Measurements from ENCODE around the gene SRSF3.
"Not testable (repeated sequence)": the region's sequence is repeated elsewhere in the genome, so short reads cannot be mapped to it uniquely, and the experiment has no call there.

SRSF3 gene

GRCh38 chr6:36594029-36594815 lies at the start of gene SRSF3:
Gene SRSF3 (plus strand): TSS chr6:36594362. CDS start chr6:36596763, 2,401 bp downstream.
- DNase-seq, result peak; percentile 96

- DNase-seq, result no peak
Measured at GRCh38 chr6:36545767-36546307, 48.3 kb upstream of the SRSF3 start.

- DNase-seq, result no peak
Measured at GRCh38 chr6:36546308-36546919, 47.7 kb upstream of the SRSF3 start.

GRCh38 chr6:36546920-36547645 lies 47.1 kb upstream of the SRSF3 start, which contains the start of gene STK38:
Gene STK38 (minus strand): TSS chr6:36547479. CDS start chr6:36540202, 7,277 bp downstream.
- DNase-seq, result peak; percentile 95

- peak; percentile 34 for DNase-seq
Measured at GRCh38 chr6:36547646-36548400, 46.3 kb upstream of the SRSF3 start.

GRCh38 chr6:36548401-36548743 lies 45.8 kb upstream of the SRSF3 start:
- no peak for DNase-seq

- DNase-seq, result no peak
Measured at GRCh38 chr6:36550473-36551000, 43.6 kb upstream of the SRSF3 start.

- DNase-seq, result no peak
Measured at GRCh38 chr6:36555750-36556252, 38.4 kb upstream of the SRSF3 start.

- DNase-seq, result no peak
Measured at GRCh38 chr6:36556281-36556680, 37.9 kb upstream of the SRSF3 start.

GRCh38 chr6:36559011-36559793 lies 35.0 kb upstream of the SRSF3 start:
- DNase-seq, result no peak

- DNase-seq, result no peak
Measured at GRCh38 chr6:36560822-36561221, 33.3 kb upstream of the SRSF3 start.

GRCh38 chr6:36563237-36563927 lies 30.8 kb upstream of the SRSF3 start:
- DNase-seq, result no peak

GRCh38 chr6:36563928-36564284 lies 30.3 kb upstream of the SRSF3 start:
- no peak for DNase-seq

GRCh38 chr6:36566418-36566905 lies 27.7 kb upstream of the SRSF3 start:
- no peak for DNase-seq

GRCh38 chr6:36570264-36570663 lies 23.9 kb upstream of the SRSF3 start:
- DNase-seq, result no peak

- no peak for DNase-seq
Measured at GRCh38 chr6:36571122-36572043, 22.8 kb upstream of the SRSF3 start.

GRCh38 chr6:36572353-36573311 lies 21.5 kb upstream of the SRSF3 start:
- DNase-seq, result not testable (repeated sequence)

- DNase-seq, result no peak
Measured at GRCh38 chr6:36574679-36575078, 19.5 kb upstream of the SRSF3 start.

Data from CD4-positive, alpha-beta T cell treated with Interleukin-6 for 4 hours (primary cell).